HEK293 (cell line): ENCODE data around the gene MLH3.

Experiments
- KLF10 ChIP-seq: fragments of 450-650 bp; IDR thresholded peaks from 2 replicates; pipeline ENCODE4 v1.5.1; 2018; ENCODE audit warnings: missing biosample characterization, mild to moderate bottlenecking, missing genetic modification characterization
- YY2 ChIP-seq: fragments of 450-650 bp; formaldehyde crosslinking; IDR thresholded peaks from 2 replicates; pipeline ENCODE4 v1.5.1; 2016; ENCODE audit warnings: missing biosample characterization, missing genetic modification characterization
- ZBTB48 ChIP-seq: fragments of 450-650 bp; formaldehyde crosslinking; IDR thresholded peaks from 2 replicates; pipeline ENCODE4 v1.5.1; 2016; ENCODE audit warnings: missing biosample characterization, missing genetic modification characterization
- ZNF366 ChIP-seq: fragments of 450-650 bp; formaldehyde crosslinking; conservative IDR thresholded peaks from 2 replicates; pipeline ENCODE4 v1.5.1; 2016; ENCODE audit warnings: missing biosample characterization, missing genetic modification characterization
- ZNF37A ChIP-seq: fragments of 450-650 bp; IDR thresholded peaks from 2 replicates; pipeline ENCODE4 v1.5.1; 2018; ENCODE audit warnings: missing biosample characterization, missing genetic modification characterization
- ZNF510 ChIP-seq: fragments of 450-650 bp; formaldehyde crosslinking; IDR thresholded peaks from 2 replicates; pipeline ENCODE4 v1.5.1; 2018; ENCODE audit warnings: mild to moderate bottlenecking, missing genetic modification characterization, missing biosample characterization; ENCODE audit not compliant: insufficient replicate concordance
- TF ChIP-seq, protein P1 (sequence below): fragments of 450-650 bp; formaldehyde crosslinking; IDR thresholded peaks from 2 replicates; pipeline ENCODE4 v1.5.1; 2016; ENCODE audit warnings: missing biosample characterization, missing genetic modification characterization
- TF ChIP-seq, protein P2 (sequence below): fragments of 450-650 bp; formaldehyde crosslinking; IDR thresholded peaks from 2 replicates; pipeline ENCODE4 v1.5.1; 2016; ENCODE audit warnings: missing biosample characterization, missing genetic modification characterization
- TF ChIP-seq, protein P3 (sequence below): fragments of 450-650 bp; formaldehyde crosslinking; IDR thresholded peaks from 2 replicates; pipeline ENCODE4 v1.5.1; 2017; ENCODE audit warnings: missing biosample characterization, missing genetic modification characterization
- TF ChIP-seq, protein P4 (sequence below): fragments of 450-650 bp; formaldehyde crosslinking; IDR thresholded peaks from 2 replicates; pipeline ENCODE4 v1.5.0; 2017; ENCODE audit warnings: missing biosample characterization, missing genetic modification characterization, borderline replicate concordance
- TF ChIP-seq, protein P5 (sequence below): fragments of 450-650 bp; formaldehyde crosslinking; IDR thresholded peaks from 2 replicates; pipeline ENCODE4 v1.5.1; 2016; ENCODE audit warnings: missing biosample characterization, missing genetic modification characterization

DNA sequence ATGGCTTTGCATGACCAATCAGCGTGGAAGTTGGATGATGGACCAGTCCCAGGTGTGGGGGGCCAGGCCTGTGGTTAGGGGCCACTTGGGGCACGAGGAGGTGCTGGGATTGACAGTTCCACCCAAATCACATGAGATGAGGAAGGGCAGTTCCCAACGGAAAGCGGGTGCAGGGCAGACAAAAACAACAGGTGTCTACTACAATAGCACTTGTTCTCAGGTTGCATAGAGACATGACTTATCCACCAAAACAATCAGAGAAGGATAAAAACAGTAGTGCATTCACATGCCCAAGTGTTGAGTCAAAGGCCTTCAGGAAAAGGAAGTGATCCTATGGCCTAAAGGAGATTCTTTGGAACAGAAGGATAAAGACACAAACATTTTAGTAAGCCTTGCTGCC lies 63.1 kb downstream of the MLH3 start:
- TF ChIP-seq, protein P1, sequence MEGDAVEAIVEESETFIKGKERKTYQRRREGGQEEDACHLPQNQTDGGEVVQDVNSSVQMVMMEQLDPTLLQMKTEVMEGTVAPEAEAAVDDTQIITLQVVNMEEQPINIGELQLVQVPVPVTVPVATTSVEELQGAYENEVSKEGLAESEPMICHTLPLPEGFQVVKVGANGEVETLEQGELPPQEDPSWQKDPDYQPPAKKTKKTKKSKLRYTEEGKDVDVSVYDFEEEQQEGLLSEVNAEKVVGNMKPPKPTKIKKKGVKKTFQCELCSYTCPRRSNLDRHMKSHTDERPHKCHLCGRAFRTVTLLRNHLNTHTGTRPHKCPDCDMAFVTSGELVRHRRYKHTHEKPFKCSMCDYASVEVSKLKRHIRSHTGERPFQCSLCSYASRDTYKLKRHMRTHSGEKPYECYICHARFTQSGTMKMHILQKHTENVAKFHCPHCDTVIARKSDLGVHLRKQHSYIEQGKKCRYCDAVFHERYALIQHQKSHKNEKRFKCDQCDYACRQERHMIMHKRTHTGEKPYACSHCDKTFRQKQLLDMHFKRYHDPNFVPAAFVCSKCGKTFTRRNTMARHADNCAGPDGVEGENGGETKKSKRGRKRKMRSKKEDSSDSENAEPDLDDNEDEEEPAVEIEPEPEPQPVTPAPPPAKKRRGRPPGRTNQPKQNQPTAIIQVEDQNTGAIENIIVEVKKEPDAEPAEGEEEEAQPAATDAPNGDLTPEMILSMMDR (tag by site-specific recombination) = no peak
- TF ChIP-seq, protein P2, sequence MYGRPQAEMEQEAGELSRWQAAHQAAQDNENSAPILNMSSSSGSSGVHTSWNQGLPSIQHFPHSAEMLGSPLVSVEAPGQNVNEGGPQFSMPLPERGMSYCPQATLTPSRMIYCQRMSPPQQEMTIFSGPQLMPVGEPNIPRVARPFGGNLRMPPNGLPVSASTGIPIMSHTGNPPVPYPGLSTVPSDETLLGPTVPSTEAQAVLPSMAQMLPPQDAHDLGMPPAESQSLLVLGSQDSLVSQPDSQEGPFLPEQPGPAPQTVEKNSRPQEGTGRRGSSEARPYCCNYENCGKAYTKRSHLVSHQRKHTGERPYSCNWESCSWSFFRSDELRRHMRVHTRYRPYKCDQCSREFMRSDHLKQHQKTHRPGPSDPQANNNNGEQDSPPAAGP = no peak
- TF ChIP-seq, protein P3, sequence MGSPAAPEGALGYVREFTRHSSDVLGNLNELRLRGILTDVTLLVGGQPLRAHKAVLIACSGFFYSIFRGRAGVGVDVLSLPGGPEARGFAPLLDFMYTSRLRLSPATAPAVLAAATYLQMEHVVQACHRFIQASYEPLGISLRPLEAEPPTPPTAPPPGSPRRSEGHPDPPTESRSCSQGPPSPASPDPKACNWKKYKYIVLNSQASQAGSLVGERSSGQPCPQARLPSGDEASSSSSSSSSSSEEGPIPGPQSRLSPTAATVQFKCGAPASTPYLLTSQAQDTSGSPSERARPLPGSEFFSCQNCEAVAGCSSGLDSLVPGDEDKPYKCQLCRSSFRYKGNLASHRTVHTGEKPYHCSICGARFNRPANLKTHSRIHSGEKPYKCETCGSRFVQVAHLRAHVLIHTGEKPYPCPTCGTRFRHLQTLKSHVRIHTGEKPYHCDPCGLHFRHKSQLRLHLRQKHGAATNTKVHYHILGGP (tag by site-specific recombination) = no peak
- TF ChIP-seq YY2 (tag by site-specific recombination) (no peak), ZNF510 (tag by site-specific recombination) (no peak), ZNF366 (no peak), ZBTB48 (tag by site-specific recombination) (no peak), ZNF37A (tag by site-specific recombination) (no peak), KLF10 (no peak)
- TF ChIP-seq, protein P4, sequence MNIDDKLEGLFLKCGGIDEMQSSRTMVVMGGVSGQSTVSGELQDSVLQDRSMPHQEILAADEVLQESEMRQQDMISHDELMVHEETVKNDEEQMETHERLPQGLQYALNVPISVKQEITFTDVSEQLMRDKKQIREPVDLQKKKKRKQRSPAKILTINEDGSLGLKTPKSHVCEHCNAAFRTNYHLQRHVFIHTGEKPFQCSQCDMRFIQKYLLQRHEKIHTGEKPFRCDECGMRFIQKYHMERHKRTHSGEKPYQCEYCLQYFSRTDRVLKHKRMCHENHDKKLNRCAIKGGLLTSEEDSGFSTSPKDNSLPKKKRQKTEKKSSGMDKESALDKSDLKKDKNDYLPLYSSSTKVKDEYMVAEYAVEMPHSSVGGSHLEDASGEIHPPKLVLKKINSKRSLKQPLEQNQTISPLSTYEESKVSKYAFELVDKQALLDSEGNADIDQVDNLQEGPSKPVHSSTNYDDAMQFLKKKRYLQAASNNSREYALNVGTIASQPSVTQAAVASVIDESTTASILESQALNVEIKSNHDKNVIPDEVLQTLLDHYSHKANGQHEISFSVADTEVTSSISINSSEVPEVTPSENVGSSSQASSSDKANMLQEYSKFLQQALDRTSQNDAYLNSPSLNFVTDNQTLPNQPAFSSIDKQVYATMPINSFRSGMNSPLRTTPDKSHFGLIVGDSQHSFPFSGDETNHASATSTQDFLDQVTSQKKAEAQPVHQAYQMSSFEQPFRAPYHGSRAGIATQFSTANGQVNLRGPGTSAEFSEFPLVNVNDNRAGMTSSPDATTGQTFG (tag by site-specific recombination) = no peak
- TF ChIP-seq, protein P5, sequence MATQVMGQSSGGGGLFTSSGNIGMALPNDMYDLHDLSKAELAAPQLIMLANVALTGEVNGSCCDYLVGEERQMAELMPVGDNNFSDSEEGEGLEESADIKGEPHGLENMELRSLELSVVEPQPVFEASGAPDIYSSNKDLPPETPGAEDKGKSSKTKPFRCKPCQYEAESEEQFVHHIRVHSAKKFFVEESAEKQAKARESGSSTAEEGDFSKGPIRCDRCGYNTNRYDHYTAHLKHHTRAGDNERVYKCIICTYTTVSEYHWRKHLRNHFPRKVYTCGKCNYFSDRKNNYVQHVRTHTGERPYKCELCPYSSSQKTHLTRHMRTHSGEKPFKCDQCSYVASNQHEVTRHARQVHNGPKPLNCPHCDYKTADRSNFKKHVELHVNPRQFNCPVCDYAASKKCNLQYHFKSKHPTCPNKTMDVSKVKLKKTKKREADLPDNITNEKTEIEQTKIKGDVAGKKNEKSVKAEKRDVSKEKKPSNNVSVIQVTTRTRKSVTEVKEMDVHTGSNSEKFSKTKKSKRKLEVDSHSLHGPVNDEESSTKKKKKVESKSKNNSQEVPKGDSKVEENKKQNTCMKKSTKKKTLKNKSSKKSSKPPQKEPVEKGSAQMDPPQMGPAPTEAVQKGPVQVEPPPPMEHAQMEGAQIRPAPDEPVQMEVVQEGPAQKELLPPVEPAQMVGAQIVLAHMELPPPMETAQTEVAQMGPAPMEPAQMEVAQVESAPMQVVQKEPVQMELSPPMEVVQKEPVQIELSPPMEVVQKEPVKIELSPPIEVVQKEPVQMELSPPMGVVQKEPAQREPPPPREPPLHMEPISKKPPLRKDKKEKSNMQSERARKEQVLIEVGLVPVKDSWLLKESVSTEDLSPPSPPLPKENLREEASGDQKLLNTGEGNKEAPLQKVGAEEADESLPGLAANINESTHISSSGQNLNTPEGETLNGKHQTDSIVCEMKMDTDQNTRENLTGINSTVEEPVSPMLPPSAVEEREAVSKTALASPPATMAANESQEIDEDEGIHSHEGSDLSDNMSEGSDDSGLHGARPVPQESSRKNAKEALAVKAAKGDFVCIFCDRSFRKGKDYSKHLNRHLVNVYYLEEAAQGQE = no peak
